GM11168 (cell line): ENCODE results near the gene RGL3.
"Not testable (repeated sequence)": the region's sequence is repeated elsewhere in the genome, so short reads cannot be mapped to it uniquely, and the experiment has no call there.

Source experiments
- in situ Hi-C: fragments of 300-500 bp; cut with MboI; formaldehyde crosslinking; loops from one replicate; pipeline ENCODE4 v1.12.0; 2022; ENCODE audit warnings: low sequenced_read_pairs; ENCODE audit not compliant: unreplicated experiment

RGL3 gene

GRCh38 chr19:11387162-11388034 lies 31.7 kb downstream of the RGL3 start:
- in situ Hi-C loops: no loop called here

GRCh38 chr19:11384778-11385129 lies 34.4 kb downstream of the RGL3 start:
- in situ Hi-C loops: no loop called here

GRCh38 chr19:11383706-11384048 lies 35.4 kb downstream of the RGL3 start:
- in situ Hi-C loops: no loop called here

GRCh38 chr19:11382898-11383705 lies 36.0 kb downstream of the RGL3 start:
- in situ Hi-C loops: no loop called here

- in situ Hi-C loops: no loop called here
Measured at GRCh38 chr19:11380653-11381537, 38.2 kb downstream of the RGL3 start.

GRCh38 chr19:11379857-11380350 lies 39.2 kb downstream of the RGL3 start:
- in situ Hi-C loops: no loop called here

- in situ Hi-C loops: not testable (repeated sequence)
Measured at GRCh38 chr19:11379269-11379845, 39.8 kb downstream of the RGL3 start.

- in situ Hi-C loops: no loop called here
Measured at GRCh38 chr19:11378319-11379189, 40.6 kb downstream of the RGL3 start.

- in situ Hi-C loops: no loop called here
Measured at GRCh38 chr19:11377756-11378155, 41.4 kb downstream of the RGL3 start.

- in situ Hi-C loops: no loop called here
Measured at GRCh38 chr19:11377237-11377636, 41.9 kb downstream of the RGL3 start.

- in situ Hi-C loops: no loop called here
Measured at GRCh38 chr19:11375143-11375948, 43.8 kb downstream of the RGL3 start.

GRCh38 chr19:11374433-11375142 lies 44.5 kb downstream of the RGL3 start, which contains the start of gene SWSAP1:
Gene SWSAP1, plus strand, starts transcription at chr19:11374666. Its CDS starts 15 bp downstream, at chr19:11374681.
- in situ Hi-C loops: no loop called here

- in situ Hi-C loops: no loop called here
Measured at GRCh38 chr19:11373885-11374432, 45.2 kb downstream of the RGL3 start.

- in situ Hi-C loops: no loop called here
Measured at GRCh38 chr19:11373166-11373884, 45.8 kb downstream of the RGL3 start.

GRCh38 chr19:11370744-11371143 lies 48.4 kb downstream of the RGL3 start:
- in situ Hi-C loops: no loop called here

GRCh38 chr19:11367528-11367927 lies 51.6 kb downstream of the RGL3 start:
- in situ Hi-C loops: no loop called here
